ENCODE data around the gene SNRPD3.

Gene SNRPD3

DNA sequence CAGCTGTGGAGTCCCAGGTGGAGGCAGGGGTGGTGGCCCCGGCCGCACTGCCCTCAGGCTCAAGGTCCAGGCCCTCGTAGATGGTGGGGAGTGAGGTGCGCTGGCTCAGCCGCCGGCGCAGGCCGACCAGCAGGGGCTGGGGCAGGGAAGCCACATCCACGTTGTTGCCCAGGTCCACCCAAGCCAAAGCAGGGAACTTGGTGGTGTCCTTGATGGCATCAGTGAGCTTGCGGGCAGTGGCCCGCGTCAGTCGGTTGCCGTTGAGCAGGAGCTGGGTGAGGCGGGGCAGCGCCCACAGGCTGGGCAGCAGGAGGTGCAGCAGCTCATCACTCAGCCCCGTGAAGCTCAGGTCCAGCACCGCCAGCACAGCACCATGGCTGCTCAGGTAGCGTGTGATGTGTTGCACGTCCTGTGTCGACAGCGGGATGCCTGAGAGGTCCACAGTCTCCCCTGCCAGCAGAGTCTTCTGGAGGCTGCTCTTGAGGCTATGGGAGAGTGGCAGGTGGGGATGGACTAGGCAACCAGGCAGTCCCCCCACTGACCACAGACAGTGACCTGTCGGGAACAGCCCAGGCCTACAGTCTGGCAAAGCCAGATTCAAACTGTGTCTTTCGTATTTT lies 30.2 kb downstream of the SNRPD3 start:
- TF ChIP-seq, protein P1, sequence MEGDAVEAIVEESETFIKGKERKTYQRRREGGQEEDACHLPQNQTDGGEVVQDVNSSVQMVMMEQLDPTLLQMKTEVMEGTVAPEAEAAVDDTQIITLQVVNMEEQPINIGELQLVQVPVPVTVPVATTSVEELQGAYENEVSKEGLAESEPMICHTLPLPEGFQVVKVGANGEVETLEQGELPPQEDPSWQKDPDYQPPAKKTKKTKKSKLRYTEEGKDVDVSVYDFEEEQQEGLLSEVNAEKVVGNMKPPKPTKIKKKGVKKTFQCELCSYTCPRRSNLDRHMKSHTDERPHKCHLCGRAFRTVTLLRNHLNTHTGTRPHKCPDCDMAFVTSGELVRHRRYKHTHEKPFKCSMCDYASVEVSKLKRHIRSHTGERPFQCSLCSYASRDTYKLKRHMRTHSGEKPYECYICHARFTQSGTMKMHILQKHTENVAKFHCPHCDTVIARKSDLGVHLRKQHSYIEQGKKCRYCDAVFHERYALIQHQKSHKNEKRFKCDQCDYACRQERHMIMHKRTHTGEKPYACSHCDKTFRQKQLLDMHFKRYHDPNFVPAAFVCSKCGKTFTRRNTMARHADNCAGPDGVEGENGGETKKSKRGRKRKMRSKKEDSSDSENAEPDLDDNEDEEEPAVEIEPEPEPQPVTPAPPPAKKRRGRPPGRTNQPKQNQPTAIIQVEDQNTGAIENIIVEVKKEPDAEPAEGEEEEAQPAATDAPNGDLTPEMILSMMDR (IDR thresholded peaks at IDR 0.05; ENCODE audit: control insufficient read depth, insufficient read depth, low read depth, low read length, missing control alignments) = no peak
- H3K4me3 ChIP-seq (ENCODE audit: control insufficient read depth, low read depth, low read length) = no peak overlapping the region
- DNase-seq (ENCODE audit: low read depth) = no peak

DNA sequence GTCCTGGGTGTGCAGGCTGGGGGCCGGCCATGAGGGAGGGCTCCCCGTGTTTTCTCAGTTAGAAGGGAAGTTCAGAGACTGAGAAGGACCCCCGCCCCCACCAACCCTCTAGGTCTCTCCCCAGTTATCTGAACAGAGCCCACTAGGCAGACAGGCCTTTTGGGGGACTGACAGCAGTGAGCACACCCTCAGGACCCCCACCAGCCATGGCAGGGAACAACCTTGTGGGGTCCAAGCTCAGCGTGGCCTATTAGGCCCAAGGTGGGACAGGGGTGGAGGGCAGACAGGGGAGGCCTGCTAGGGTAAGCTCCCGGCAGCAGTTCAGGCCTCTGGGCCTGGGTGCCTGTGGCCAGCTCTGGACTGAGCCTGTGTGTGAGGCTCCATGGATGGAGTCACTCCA lies 31.5 kb downstream of the SNRPD3 start:
- H3K4me3 ChIP-seq (ENCODE audit: control insufficient read depth, low read depth, low read length) = no peak overlapping the region
- no peak for DNase-seq (ENCODE audit: low read depth)
- TF ChIP-seq, protein P1 (IDR thresholded peaks at IDR 0.05; ENCODE audit: control insufficient read depth, insufficient read depth, low read depth, low read length, missing control alignments) = no peak

DNA sequence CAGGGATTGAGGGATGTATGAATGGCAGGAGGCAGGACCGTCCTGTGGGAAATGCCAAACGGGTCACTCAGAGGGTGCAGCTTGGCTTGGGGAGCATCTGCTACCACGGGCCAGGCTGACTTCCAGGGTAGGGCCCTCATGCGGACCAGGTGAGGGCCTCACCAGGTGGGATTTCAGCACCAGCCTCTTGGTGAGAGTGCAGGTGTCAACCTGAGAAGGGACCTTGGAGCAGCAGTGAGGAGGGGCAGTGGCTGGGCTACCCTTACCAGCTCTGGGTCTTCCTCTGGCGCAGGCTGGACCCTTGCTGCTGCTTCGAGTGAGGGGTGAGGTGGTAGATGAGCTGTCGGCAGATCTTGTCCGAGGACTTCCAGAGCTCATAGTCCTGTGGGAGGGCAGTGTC lies 32.1 kb downstream of the SNRPD3 start:
- TF ChIP-seq, protein P1 (IDR thresholded peaks at IDR 0.05; ENCODE audit: control insufficient read depth, insufficient read depth, low read depth, low read length, missing control alignments) = no peak
- DNase-seq (ENCODE audit: low read depth) = no peak
- no peak overlapping the region for H3K4me3 ChIP-seq (ENCODE audit: control insufficient read depth, low read depth, low read length)

DNA sequence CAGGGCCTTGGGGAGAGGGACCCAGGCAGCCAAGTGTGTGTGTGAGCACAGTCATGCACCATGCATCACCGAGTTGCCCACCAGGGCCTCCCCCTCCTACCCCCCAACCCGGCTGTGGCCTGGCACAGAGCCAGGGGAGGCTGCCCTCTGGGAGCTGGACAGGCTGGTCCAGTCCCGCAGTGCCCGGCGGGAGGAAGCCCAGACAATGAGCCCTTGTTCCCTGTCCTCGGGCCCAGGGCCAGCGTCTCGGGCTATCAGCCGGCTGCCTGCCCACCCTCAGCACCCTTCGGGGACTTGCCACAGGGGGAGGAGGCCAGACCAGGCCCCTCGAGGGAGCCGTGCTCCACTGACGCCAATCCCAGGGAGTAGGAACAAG lies 32.6 kb downstream of the SNRPD3 start:
- H3K4me3 ChIP-seq (ENCODE audit: control insufficient read depth, low read depth, low read length) = no peak overlapping the region
- no peak for DNase-seq (ENCODE audit: low read depth)
- TF ChIP-seq, protein P1 (IDR thresholded peaks at IDR 0.05; ENCODE audit: control insufficient read depth, insufficient read depth, low read depth, low read length, missing control alignments) = no peak

GRCh38 chr22:24588757-24589481 lies 33.1 kb downstream of the SNRPD3 start:
- no peak overlapping the region for H3K4me3 ChIP-seq (ENCODE audit: control insufficient read depth, low read depth, low read length)
- TF ChIP-seq, protein P1 (IDR thresholded peaks at IDR 0.05; ENCODE audit: control insufficient read depth, insufficient read depth, low read depth, low read length, missing control alignments) = no peak
- DNase-seq (ENCODE audit: low read depth) = no peak

DNA sequence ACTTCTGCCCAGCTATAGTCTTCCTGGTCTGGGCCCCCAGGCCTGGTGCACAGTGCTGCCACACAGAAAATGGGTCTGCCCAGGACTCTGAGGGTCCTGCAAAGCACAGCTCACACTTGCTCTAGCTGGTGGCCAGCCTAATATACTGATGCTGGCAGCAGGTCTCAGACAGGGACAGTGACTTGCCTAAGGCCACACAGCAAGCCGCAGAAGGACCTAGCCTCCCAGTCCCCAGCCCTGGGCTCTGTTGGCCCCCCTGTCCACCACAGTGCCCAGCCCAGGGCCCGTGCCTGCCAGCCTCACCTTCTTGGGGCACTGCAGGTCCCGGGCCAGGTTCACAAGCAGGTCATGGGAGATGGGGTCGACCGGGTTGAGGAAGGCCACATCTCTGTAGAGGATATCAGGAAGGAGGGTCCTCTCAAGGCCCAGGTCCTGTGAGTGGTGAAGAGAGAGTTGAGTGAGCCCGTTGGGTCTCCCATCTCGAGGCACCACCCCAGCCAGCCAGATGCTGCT lies 33.8 kb downstream of the SNRPD3 start:
- H3K4me3 ChIP-seq (ENCODE audit: control insufficient read depth, low read depth, low read length) = no peak overlapping the region
- TF ChIP-seq, protein P1 (IDR thresholded peaks at IDR 0.05; ENCODE audit: control insufficient read depth, insufficient read depth, low read depth, low read length, missing control alignments) = no peak
- no peak for DNase-seq (ENCODE audit: low read depth)

Measured in AG09309 (cell line).